ENCODE data around the gene WASF1. TPM values are rescaled to one million over a fixed set of nuclear protein-coding genes. Genes with fewer than 3 reads are reported as not detected.

The WASF1 gene
- total RNA-seq = 10 to 100 TPM in 1 of 2 donors, 1 to 10 TPM in 1; 3.1 to 10.6 TPM

DNA sequence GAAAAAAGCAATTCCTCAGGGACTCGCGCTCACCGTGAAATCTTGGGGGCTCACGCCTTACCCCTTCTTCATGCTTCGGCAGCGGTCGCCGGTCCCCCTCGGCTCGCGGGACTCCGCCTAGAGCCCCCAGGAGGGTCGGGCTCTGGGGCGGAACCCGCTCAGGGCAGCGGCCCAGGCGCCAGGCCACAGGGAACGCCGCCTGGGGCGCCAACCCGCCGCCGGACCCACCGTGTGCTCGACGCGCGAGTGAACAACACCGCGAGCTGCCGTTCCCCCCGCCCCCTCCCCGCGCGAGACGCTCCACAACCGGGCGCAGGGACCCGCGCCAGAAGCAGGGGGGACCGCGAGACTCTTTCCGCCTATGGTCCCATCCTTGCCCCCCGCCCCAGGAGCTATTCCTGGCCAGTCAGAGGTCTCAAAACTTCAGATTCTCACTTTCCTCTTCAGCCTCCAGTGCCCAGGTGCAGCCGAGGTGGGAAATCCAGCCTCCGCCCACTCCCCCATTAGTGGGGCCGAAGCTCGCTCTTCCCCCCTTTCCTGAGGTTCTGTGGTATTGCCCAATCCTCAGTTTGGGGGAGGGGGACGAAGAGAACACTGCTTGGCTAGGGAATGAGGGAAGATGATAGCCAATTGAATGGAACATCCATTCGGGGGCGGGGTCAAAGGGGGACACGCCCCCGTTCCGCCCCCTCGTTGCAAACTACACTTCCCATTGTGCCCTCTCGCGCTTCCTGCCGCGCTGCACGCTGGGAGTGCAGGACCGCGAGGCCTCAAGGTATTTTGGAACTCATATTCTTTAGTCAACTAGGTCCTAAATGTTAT is at the start of gene WASF1:
Gene WASF1, minus strand, starts transcription at position 265 of the 822 bp plus-strand sequence. CDS start 52,069 bp downstream, outside the sequence.
- ATAC-seq (replicated peaks) = peak; percentile 90
- no peaks in the 10 kb centered on the region for H3K36me3 Mint-ChIP-seq (ENCODE audit: low read depth)
- H3K27ac Mint-ChIP-seq = peak within 1 kb of the TSS; percentile 47
- H3K27me3 Mint-ChIP-seq = peaks cover 5% of the 10 kb centered on the region
- no peaks in the 10 kb centered on the region for H3K9me3 Mint-ChIP-seq
- no peak within 1 kb of the TSS for H3K4me3 Mint-ChIP-seq
- H3K4me1 Mint-ChIP-seq = peaks cover 5% of the 10 kb centered on the region

DNA sequence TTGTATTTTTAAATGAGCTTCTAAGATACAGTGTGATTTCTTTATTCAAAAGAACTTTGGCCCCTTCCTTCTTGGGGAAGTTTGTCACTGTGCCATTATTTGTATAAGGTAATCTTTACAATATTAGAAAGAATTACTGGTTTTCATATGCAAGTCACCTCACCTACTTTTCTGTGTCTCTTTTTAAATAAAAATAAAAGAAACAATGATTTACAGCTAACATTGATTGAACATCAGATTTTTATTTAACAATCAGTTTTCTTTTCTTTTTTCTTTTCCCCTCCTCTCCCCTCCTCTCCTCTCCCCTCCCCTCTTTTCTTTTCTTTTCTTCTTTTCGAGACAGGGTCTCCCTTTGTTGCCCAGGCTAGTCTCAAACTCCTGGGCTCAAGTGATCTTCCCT is 46.8 kb upstream of the WASF1 start:
- Mint-ChIP-seq H3K27ac (no peak overlapping the region), H3K27me3 (no peaks in the 10 kb centered on the region), H3K4me3 (no peak overlapping the region), H3K9me3 (no peaks in the 10 kb centered on the region), H3K36me3 (ENCODE audit: low read depth) (peaks cover 78% of the 10 kb centered on the region), H3K4me1 (peaks cover 3% of the 10 kb centered on the region)
- no peak for ATAC-seq (replicated peaks)

DNA sequence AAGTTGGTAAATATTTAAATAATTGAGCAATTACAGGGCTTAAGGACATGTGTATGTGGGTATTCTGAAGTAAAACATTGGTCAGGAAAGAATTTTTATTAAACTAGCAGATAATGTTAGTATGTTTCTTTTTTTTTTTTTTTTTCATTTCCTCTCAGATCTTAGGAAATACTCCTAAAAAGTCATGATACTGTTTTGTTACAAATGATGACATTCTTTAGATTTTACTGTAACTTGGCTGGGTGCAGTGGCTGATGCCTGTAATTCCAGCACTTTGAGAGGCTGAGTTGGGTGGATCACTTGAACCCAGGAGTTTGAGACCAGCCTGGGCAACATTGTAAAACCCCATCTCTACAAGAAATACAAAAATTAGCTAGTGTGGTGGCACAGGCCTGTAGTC is 42.3 kb upstream of the WASF1 start:
- no peak overlapping the region for H3K4me3 Mint-ChIP-seq
- no peak for ATAC-seq (replicated peaks)
- no peaks in the 10 kb centered on the region for H3K27me3 Mint-ChIP-seq
- H3K36me3 Mint-ChIP-seq (ENCODE audit: low read depth) = peaks cover 95% of the 10 kb centered on the region
- no peak overlapping the region for H3K27ac Mint-ChIP-seq
- no peaks in the 10 kb centered on the region for H3K9me3 Mint-ChIP-seq
- peaks cover 3% of the 10 kb centered on the region for H3K4me1 Mint-ChIP-seq

DNA sequence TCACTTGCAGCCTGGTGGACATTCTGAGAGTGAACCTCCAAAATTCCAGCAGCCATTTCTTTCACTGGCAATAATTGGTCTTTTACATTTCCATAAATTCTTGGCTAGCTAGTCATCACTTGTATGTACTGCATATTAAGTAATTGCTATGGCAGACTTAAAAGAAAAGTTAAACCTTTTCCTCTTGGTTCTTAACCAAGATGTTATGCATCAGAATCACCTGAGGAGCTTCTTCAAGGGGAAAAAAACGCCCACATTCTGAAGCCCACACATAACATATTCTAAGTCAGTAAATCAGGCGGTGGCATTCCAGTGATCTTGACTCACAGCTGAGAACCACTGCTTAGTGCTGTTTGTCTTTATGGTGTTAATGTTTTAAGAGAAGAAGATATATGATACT is 37.8 kb upstream of the WASF1 start:
- no peak for ATAC-seq (replicated peaks)
- Mint-ChIP-seq H3K27ac (no peak overlapping the region), H3K27me3 (no peaks in the 10 kb centered on the region), H3K9me3 (no peaks in the 10 kb centered on the region), H3K36me3 (ENCODE audit: low read depth) (peaks cover 89% of the 10 kb centered on the region), H3K4me3 (no peak overlapping the region), H3K4me1 (no peaks in the 10 kb centered on the region)

DNA sequence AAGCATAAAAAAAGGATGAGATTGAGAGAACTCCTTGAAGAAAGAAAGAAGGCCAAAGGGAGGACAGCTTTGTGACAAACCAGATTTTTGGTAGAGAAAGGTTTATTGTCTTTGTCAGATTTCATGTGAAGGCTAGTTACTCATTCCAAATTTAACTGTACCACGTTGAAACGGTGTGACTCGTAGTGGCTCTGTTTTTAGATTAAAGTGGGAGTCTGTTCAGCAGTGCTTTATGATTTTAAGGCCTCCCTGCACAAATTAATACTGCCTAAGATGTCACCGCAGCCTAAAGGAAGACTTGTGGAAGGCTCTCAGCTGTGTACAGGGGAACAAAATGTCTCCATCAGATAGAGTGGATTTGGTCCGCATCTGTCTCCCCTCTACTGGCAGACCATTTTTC is 36.7 kb upstream of the WASF1 start:
- no peak overlapping the region for H3K4me3 Mint-ChIP-seq
- H3K27me3 Mint-ChIP-seq = no peaks in the 10 kb centered on the region
- no peak overlapping the region for H3K27ac Mint-ChIP-seq
- H3K9me3 Mint-ChIP-seq = no peaks in the 10 kb centered on the region
- ATAC-seq (replicated peaks) = no peak
- H3K4me1 Mint-ChIP-seq = no peaks in the 10 kb centered on the region
- peaks cover 91% of the 10 kb centered on the region for H3K36me3 Mint-ChIP-seq (ENCODE audit: low read depth)

DNA sequence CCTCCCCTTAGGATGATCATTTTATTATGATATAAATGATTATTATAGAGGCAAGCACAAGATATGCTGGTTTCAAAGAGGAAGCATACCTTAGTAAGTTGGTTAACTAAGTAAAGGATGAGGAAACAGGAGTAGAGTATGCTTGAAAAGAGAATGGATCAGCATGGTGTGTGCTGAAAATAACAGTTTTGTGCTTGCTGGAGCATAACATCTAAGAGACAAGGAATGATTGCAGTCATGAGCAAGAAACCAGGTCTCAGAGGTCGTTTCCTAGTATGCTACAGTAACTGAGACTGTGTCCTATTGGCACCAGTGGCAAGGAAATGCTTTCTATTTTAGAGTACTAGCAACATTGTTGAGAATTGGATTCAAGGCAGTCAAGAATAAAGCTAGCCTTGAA is 34.9 kb upstream of the WASF1 start:
- no peak overlapping the region for H3K27ac Mint-ChIP-seq
- no peak for ATAC-seq (replicated peaks)

DNA sequence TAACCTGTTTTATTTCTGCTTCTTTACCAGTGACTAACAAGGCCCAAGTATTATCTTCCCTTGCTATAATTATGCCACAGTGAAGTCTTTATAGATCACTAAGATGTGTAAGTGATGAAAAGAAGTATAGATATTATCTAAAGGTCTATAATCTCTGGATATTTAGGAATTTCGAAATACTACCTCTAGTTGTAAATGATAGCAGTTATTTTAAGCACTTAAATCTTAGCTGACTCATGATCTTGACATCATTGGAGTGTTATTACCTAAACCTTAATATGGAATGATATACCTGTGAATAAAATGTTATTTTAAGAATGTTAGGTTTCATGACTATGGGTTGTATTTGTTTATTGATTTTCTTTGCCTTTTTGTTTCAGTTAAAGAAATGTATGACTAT is 32.3 kb upstream of the WASF1 start:
- Mint-ChIP-seq H3K36me3 (ENCODE audit: low read depth) (peaks cover 93% of the 10 kb centered on the region), H3K4me1 (no peaks in the 10 kb centered on the region), H3K4me3 (no peak overlapping the region), H3K27me3 (no peaks in the 10 kb centered on the region), H3K27ac (no peak overlapping the region), H3K9me3 (no peaks in the 10 kb centered on the region)
- ATAC-seq (replicated peaks) = no peak

More for the DNA sequence above, 34.9 kb upstream of the WASF1 start:
- Mint-ChIP-seq H3K27me3 (no peaks in the 10 kb centered on the region), H3K4me3 (no peak overlapping the region), H3K4me1 (no peaks in the 10 kb centered on the region), H3K36me3 (ENCODE audit: low read depth) (peaks cover 91% of the 10 kb centered on the region), H3K9me3 (no peaks in the 10 kb centered on the region)

DNA sequence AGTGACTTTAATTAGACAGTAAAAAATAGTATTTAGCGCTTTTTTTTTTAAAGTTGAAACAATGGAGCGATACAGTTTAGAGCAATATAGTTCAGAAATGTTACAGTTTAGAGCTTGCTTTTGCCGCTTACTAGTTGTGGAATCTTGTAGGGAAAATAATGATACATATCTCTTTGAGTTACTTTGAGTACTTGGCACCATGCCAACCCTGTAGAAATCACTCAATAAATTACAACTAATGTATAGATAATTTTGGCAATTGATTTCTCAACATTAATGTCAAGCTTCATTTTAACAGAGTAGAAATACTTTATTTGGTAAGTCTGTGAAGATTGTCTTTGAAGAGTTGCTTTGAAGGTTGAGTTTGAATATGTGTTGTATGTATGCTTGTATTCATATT is 28.2 kb upstream of the WASF1 start:
- no peaks in the 10 kb centered on the region for H3K9me3 Mint-ChIP-seq
- no peak overlapping the region for H3K4me3 Mint-ChIP-seq
- H3K4me1 Mint-ChIP-seq = no peaks in the 10 kb centered on the region
- no peak overlapping the region for H3K27ac Mint-ChIP-seq
- ATAC-seq (replicated peaks) = no peak
- H3K36me3 Mint-ChIP-seq (ENCODE audit: low read depth) = peaks cover 71% of the 10 kb centered on the region
- H3K27me3 Mint-ChIP-seq = no peaks in the 10 kb centered on the region

DNA sequence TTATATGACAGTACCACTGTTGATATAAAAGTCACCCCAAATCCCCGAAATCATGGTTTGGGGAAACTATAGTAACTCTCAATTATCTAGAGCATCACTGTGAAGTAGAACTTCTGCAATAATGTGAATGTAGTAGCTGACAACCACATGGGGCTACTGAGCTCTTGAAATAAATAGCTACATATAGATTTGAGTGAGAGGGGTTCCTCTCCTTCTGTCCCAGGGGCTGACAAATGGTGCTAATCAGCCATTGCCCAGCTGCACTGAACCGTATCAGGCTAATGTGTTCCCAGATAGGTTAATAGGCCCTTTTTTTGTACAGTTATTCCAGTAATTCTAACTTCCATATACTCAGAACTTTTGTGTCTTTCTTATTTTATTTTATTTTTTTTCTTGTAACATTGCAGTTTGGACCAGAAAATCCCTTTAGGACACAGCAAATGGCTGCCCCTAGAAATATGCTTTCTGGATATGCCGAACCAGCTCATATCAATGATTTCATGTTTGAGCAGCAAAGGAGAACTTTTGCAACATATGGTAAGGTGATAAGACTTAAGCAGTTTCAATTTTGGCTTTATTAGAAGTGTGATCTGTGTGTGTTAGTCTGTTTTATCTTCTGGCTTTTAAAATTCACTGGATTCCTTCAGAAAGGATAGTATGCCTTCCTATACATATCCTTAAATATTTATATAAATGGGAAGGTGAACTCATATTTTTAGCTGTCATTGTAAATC is 21.8 kb upstream of the WASF1 start:
- peaks cover 31% of the 10 kb centered on the region for H3K36me3 Mint-ChIP-seq (ENCODE audit: low read depth)
- H3K4me3 Mint-ChIP-seq = no peak overlapping the region
- H3K27ac Mint-ChIP-seq = no peak overlapping the region
- ATAC-seq (replicated peaks) = no peak
- no peaks in the 10 kb centered on the region for H3K9me3 Mint-ChIP-seq
- H3K4me1 Mint-ChIP-seq = no peaks in the 10 kb centered on the region
- H3K27me3 Mint-ChIP-seq = no peaks in the 10 kb centered on the region

DNA sequence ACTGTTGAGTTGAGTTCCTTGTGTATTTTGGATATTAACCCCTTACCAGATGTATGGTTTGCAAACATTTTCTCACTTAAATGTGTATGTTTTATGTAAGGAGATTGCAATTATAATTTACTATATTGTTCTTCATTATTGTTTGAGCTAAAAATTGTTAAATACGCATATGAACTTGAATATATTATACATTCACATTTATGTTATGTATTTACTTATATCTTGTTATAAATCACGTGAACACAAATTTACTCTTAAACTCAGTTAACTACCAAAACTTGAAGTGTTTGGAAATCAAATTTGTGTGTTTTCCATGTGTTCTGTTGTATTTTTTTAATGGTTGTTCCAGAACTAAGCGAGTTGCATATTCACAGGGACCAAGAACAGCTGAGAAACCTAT is 19.1 kb upstream of the WASF1 start:
- Mint-ChIP-seq H3K9me3 (no peaks in the 10 kb centered on the region), H3K36me3 (ENCODE audit: low read depth) (peaks cover 43% of the 10 kb centered on the region), H3K27me3 (no peaks in the 10 kb centered on the region), H3K4me1 (no peaks in the 10 kb centered on the region), H3K4me3 (no peak overlapping the region), H3K27ac (no peak overlapping the region)
- ATAC-seq (replicated peaks) = no peak

DNA sequence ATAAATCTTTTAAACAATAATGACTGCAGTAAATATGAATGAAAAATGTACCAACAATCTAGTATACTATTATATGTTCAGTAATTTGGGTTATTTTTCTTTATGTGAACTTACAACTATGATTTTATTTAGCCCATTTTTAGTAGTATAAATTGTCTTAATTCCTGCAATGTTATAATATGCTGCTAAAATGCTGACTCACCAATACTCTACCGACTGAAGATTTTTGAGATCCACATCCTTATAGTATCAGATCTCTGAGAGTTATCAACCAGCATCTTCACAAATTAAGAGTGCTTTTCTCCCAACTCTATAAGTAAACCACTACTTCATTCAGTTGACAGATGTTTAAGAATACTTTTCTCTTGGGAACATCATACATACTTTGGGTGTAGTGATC is 17.4 kb upstream of the WASF1 start:
- H3K27ac Mint-ChIP-seq = no peak overlapping the region
- H3K9me3 Mint-ChIP-seq = no peaks in the 10 kb centered on the region
- peaks cover 40% of the 10 kb centered on the region for H3K36me3 Mint-ChIP-seq (ENCODE audit: low read depth)
- no peak overlapping the region for H3K4me3 Mint-ChIP-seq
- no peak for ATAC-seq (replicated peaks)
- no peaks in the 10 kb centered on the region for H3K27me3 Mint-ChIP-seq
- H3K4me1 Mint-ChIP-seq = no peaks in the 10 kb centered on the region

DNA sequence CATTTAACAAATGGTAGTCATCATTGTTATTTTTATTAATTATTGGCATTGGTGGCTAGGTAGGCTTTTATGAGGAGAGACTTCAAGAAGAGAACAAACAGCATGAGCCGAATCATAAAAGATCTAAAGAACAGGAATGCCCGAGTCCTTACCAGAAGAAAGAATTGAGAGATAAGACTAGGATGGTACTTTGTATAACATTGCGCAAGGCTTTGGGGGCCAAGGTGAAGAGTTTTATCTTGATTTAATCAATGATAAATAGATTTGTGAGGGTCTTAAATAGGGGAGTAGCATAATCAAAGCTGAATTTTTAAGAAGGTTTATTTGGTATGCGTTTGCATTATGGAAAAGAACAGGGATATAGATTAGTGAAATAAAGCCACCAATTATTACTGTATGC is 16.2 kb upstream of the WASF1 start:
- ATAC-seq (replicated peaks) = no peak
- H3K27me3 Mint-ChIP-seq = no peaks in the 10 kb centered on the region
- peaks cover 39% of the 10 kb centered on the region for H3K36me3 Mint-ChIP-seq (ENCODE audit: low read depth)
- H3K27ac Mint-ChIP-seq = no peak overlapping the region
- H3K4me3 Mint-ChIP-seq = no peak overlapping the region
- no peaks in the 10 kb centered on the region for H3K4me1 Mint-ChIP-seq
- H3K9me3 Mint-ChIP-seq = no peaks in the 10 kb centered on the region

DNA sequence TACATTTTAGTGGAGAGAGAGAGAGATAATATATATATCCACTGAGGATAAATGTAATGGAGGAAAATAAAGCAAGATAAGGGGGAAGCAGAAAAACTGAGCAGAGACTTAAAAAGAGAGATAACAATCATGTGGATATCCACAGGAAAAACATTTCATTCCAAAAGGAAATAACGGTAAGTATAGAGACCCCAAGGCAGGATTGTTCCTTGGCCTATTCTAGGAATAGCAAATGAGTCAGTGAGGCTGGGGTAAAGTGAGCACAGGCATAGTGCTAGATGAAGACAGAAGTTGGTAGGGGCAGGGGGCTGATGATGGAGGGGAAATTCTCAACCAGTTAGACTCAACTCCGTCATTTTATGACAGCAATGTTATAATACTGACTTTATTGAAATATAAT is 12.0 kb upstream of the WASF1 start:
- Mint-ChIP-seq H3K36me3 (ENCODE audit: low read depth) (peaks cover 26% of the 10 kb centered on the region), H3K27me3 (no peaks in the 10 kb centered on the region), H3K4me3 (no peak overlapping the region), H3K9me3 (no peaks in the 10 kb centered on the region), H3K4me1 (no peaks in the 10 kb centered on the region), H3K27ac (no peak overlapping the region)
- no peak for ATAC-seq (replicated peaks)

DNA sequence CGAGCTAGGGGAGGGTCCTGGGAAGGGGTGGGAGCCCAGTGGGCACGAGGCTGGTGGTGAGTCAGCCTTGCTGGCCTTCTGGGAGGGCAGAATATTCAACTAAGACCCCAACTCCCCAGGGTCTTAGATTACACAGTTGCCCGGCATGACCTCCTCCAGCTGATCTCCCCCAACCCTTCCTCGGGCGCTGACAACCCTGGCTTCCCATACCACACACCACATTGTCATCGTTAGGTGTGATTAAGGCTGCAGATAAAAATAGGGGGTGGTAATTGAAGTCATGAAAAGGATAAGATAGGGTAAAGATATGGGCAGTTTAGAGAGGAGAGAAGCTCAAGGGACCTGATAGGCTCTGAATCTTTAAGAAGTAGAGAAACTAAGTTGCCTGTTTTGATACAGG is 11.3 kb upstream of the WASF1 start:
- no peak overlapping the region for H3K27ac Mint-ChIP-seq
- H3K27me3 Mint-ChIP-seq = no peaks in the 10 kb centered on the region
- H3K4me1 Mint-ChIP-seq = peaks cover 5% of the 10 kb centered on the region
- H3K4me3 Mint-ChIP-seq = no peak overlapping the region
- H3K9me3 Mint-ChIP-seq = no peaks in the 10 kb centered on the region
- ATAC-seq (replicated peaks) = no peak
- peaks cover 31% of the 10 kb centered on the region for H3K36me3 Mint-ChIP-seq (ENCODE audit: low read depth)

DNA sequence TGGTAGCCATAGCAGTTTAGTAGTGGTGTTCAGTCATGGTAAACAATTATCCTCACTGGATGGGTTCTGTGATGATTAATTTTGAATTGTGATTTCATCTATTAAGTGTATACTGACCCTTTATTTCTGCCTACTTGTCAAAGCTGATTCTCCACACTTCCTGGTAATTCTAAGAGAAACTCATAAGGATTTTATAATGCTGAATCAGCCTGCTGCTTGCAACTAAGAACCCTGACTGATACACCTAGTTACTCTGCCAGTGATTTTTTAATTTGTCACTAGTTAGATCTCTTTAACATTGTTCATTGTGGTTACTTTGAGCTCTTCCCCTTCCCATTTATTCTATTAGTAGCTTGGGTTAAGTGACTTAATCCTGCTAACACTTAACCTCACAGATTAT is 9.3 kb upstream of the WASF1 start:
- H3K9me3 Mint-ChIP-seq = no peaks in the 10 kb centered on the region
- H3K27me3 Mint-ChIP-seq = no peaks in the 10 kb centered on the region
- no peak overlapping the region for H3K4me3 Mint-ChIP-seq
- no peak overlapping the region for H3K27ac Mint-ChIP-seq
- H3K36me3 Mint-ChIP-seq (ENCODE audit: low read depth) = peaks cover 18% of the 10 kb centered on the region
- peaks cover 7% of the 10 kb centered on the region for H3K4me1 Mint-ChIP-seq
- ATAC-seq (replicated peaks) = no peak

Measured in activated T-helper 17 cell treated with anti-CD3 and anti-CD28 coated beads, Interleukin-2, amount 50 U/mL, for 72 hours (primary cell).